HG03095 (cell line): ENCODE data around the gene GLB1L3.

Experiments
- ATAC-seq: cut with Tn5 transposase; IDR thresholded peaks from one replicate; pipeline ENCODE4 v1.9.1; 2021; ENCODE audit warnings: moderate library complexity; ENCODE audit not compliant: unreplicated experiment

The GLB1L3 gene

DNA sequence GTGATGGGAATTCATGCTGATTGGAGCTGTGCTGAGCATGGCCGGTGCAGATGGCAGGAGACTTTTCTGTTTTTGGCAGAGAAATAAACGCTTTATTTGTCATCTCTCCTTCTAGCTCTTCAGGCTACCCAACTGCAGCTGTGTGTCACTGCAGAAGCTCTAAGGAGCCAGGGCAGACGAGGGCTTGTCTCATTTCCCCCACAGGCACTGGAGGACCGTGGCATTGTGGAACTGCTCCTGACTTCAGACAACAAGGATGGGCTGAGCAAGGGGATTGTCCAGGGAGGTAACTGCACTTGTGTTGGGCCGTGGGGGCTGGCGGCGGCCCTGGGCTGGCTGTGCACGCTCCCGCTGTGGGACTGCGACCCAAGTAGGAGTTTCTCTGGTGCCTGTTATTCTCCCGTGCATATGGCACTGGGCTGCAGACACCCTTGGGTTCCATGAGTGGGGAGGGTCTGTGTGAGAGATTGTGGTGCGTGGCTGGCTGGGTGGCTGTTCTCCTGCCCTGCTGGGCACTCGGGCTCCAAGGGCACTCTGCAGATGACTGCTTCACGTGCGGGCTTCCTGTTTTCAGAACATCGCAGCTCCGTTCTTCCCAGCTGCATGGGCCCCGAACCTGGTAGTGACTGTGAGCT is 82.8 kb downstream of the GLB1L3 start:
- ATAC-seq: no peak

DNA sequence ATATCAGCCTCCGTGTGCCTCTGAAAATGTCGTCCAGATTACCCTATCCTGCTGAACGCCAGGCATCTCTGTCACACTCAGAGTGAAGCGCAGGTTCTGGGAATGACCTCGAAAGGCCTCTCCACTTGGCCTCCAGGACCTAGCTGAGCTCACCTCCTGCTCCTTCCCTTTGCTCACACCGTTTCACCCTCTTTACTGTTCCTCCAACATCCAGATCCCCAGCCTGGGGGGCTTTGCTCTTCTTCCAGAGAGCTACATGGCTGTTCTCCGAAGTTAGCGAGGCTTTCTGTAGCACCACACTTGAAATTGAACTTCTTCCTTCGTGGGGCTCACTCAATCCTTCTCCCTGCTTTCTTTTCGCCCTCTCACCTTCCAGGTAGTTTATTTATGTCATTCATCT is 83.5 kb downstream of the GLB1L3 start:
- no peak for ATAC-seq

DNA sequence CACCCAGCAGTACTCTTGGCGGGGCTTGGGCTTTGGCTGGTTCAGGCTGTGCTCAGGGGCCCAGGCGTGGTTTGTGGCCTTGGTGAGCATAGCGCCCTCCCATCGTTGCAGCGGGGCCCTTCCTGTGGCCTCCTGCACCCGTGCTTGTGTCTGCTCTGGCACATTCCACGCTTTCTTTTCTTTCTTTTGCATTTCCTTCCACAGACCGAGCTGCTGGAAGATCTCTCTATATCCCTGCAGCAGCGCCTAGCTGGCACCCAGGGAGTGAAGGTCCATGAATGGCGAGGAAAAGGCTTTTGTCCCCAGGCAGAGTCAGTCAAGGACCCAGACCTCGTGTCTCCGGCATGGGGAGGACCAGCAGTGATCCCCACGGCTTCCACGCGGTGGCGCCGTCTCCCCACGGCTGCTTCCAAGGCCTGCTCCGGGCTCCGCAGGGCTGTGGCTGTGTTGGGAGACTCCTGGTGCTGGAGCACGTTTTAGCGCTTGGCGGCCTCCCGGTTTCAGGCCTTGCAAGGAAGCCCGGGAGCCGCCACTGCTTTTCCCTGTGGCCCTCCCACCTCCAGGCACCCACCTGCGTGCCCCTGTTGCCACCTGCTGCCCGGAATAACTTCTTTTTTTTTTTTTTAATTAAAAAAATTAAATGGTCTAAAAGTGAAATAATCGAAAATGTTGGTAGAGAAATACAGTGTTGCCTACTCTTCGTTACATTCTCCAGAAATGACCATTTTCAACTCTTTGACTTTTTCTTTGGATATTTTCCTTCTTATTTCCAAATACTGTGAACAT is 84.1 kb downstream of the GLB1L3 start:
- peak; percentile 67 for ATAC-seq

DNA sequence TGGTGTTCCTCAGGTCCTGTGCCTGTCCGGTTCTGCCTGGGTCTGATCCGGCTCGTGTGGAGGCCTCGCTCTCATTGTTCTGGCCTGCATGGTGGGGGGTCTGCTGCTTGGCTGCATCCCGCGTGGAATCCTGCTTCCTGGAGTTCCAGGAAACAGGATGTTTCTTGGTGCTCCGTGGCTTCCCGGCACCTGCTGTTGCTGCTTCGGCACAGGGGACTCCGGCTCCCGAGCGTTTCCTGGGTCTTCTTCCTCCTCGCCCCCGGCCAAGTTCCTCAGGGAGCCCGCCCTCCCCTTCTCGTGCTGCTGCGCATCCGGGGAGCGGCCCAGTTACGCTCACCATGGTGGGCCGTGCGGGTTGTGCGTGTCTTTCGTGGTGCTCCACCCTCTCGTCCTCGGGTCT is 85.5 kb downstream of the GLB1L3 start:
- ATAC-seq: no peak

DNA sequence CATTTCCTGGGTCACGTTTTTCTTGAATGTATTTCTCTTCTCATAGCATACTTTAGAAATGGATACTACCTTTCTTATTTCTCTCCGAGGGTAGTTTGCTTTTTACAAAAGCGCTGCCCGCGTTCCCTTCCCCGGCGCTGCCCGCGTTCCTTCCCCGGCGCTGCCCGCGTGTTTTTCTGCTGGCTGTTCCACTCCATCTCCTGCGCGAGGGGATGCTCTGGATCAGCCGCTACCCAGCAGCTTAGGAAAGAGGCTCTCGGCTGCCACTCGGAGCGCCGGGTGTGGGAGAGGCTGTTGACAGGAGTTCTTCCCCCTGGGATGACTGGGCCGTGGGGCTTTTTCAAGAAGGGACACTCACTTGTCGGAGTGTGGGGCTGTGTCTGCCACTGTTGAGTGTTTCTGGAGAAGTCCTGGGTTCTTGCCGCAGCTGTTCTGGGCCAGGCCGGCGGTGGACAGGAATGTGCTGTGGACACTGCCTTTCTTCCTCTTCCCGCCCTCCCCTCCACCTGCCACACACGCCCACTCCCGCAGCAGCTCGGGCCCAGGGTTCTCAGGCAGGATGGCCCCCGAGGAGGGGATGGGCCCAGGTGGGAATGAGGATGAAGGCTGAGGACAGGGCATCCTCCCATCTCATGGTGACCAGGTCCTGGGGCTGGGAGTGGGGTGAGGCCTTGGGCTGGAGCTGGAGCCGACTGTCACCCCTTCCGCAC is 86.2 kb downstream of the GLB1L3 start:
- ATAC-seq: no peak

DNA sequence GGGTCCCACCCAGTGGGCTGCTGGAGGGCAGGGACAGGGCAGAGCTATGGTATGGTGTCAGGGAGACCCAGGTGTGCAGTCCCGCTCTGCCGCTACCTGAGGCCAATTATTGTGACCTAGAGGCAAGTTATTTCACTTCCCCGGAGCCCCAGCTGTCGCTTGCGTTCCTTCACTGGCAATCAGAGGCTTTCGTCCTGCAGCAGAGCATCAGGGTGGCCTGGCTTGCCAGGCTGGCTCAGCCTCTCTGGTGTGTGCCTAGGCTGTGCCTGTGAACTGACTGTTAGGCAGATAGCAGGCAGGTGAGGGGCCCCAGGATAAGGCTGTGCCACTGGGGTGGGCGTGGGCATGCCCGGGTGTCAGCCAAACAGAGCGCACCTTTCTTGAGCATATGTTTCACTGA is 87.0 kb downstream of the GLB1L3 start:
- no peak for ATAC-seq

DNA sequence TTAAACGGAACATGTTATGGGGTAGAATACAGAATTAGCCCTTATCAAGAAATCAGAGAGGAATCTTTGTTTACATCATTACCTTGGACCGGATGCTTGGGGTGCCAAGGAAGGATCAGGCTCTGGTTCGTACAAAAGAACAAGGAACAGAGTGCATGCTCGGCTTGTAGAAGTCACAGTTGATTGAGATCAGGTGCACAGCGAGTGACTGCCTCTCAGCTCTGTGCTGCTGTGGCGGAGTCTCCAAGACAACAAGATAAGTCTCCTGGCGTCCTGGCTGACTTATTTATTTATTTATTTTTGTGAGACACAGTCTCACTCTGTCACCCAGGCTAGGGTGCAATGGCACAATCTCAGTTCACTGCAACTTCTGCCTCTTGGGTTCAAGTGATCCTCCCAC is 87.4 kb downstream of the GLB1L3 start:
- no peak for ATAC-seq

DNA sequence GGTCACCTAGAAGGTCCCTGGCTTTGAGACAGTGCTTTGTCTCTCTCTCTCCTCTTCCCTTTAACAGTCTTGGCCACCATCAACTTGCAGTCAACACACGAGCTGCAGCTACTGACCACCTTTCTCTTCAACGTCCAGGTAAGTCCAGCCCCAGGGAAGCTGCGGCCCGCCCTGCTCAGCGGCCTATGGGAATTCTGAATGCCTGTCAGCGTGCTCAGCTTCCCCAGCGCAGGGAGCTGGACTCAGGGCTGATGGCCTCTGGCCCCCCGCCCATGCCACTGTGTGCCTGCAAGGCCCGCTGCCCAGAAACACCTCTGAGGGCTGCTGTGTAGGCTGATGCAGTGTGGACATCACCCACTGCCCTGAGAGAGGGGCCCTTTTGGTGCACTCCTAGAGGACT is 88.1 kb downstream of the GLB1L3 start:
- ATAC-seq: no peak

DNA sequence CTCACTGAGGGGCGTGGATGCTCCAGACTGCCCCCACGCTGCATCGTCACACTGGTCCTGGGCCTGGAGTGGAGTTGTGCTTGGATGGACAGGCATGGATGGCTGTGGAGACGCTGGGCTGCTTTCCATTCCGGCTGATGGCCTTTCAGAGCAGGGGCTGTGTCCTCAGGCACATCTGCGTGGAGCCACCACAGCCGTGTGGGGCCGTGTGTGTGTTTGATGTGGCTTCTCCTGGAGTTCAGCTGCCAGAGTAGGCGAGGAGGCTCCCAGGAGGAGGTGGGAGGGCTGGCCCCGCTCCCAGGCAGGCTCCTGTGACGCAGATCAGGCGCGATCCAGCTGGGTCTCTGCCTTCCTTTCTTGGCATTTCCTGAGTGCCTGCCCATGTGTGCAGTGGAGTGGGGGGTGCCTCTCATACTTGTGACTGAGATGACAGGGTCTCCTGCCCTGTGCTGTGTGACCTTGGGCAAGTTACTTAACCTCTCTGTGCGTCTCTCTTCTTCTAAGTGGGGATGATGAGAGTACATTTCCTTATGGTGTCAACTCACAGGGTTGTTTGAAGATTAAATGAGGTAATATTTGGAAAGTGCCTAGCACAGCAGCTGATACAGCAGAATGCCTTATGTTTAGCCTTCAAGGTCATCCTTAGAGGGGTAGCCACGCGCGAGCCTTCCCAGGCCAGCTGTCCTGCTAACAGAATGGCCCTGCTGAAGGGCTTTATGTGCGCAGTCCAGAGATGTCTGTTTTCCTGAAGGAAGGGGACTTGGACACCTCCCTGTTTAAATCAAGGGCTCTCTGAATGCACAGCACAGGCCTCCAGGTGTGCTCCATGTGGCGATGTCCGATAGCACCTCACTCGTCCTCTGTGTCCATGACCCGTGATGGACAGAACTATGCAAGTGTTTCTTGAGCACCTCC is 89.1 kb downstream of the GLB1L3 start:
- ATAC-seq: no peak

DNA sequence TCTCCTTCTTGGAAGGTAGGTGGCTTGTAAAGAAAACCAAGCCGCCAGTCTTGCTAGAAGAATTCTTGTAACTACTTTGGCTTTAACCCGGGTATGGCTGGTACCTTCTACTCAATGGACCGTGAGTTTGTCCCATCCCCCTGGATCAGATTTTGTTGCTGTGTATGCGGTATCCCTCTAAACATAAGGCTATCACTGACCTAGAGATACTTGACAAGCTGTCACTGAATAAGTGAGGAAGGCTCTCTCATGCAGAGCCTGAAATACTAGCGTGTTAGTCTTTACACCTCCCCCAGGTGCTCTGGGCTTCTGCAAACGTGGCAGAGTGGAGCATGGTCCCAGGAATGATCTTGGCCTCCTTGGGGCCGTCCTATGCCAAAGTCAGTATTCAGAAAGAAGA is 90.1 kb downstream of the GLB1L3 start:
- no peak for ATAC-seq

DNA sequence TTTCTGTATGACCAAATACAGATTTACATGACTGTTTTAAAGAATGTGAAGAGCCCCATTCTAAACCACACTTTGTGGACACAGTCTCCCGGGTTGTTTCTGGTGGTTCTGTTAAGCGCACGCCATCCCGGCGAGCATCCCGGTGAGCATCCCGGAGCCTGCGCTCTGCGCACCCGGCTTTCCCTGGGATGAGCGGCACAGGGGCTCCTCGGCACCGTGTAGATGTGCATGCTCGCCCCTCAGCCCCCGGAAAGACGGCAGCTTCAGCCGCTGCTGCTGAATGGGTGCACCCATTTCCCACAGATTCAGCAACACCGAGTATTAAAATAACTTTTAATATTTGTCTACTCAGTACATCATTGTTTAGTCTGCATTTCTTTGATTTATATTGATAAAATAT is 91.6 kb downstream of the GLB1L3 start:
- ATAC-seq: no peak
